Chondrocyte (in vitro differentiated cells): ENCODE results near the gene UBQLN4. TPM values are rescaled to one million over a fixed set of nuclear protein-coding genes. Genes with fewer than 3 reads are reported as not detected.

ENCODE experiments used
- DNase-seq: peaks from one replicate; pipeline ENCODE4 v3.0.0; 2021; ENCODE audit warnings: mixed read lengths, low spot score
- H3K27ac Mint-ChIP-seq: one replicate; pipeline ENCODE4 v1.8.0; 2021; ENCODE audit warnings: mild to moderate bottlenecking, moderate library complexity, mixed read lengths; ENCODE audit not compliant: unreplicated experiment
- H3K27me3 Mint-ChIP-seq: 2 replicates; pipeline ENCODE4 v1.8.0; 2021; ENCODE audit warnings: low read depth, mixed read lengths
- H3K36me3 Mint-ChIP-seq: 2 replicates; pipeline ENCODE4 v1.8.0; 2021; ENCODE audit warnings: low read depth, mixed read lengths
- H3K4me1 Mint-ChIP-seq: 2 replicates; pipeline ENCODE4 v1.8.0; 2021; ENCODE audit warnings: low read depth, mild to moderate bottlenecking, mixed read lengths
- H3K4me3 Mint-ChIP-seq: one replicate; pipeline ENCODE4 v1.8.0; 2021; ENCODE audit warnings: mild to moderate bottlenecking, moderate library complexity, mixed read lengths; ENCODE audit not compliant: unreplicated experiment
- H3K9me3 Mint-ChIP-seq: 2 replicates; pipeline ENCODE4 v1.8.0; 2021; ENCODE audit warnings: low read depth, mixed read lengths
- CTCF ChIP-seq: fragments of 200-600 bp; sonication (generic); IDR thresholded peaks from 2 replicates; pipeline ENCODE4 v1.5.0; 2021; ENCODE audit warnings: antibody characterized with exemption, mild to moderate bottlenecking, moderate library complexity
- total RNA-seq: library from RNA; stranded (reverse); gene quantifications from 3 replicates; pipeline ENCODE4 v1.2.1, GENCODE V29; 2021

Gene UBQLN4
- total RNA-seq, 1 donor from 2014 or later = 30.2 TPM

- peaks cover 24% of the 10 kb centered on the region for H3K4me1 Mint-ChIP-seq
- no peak for TF ChIP-seq CTCF
- peaks cover 7% of the 10 kb centered on the region for H3K36me3 Mint-ChIP-seq
- no peaks in the 10 kb centered on the region for H3K27me3 Mint-ChIP-seq
- no peak for DNase-seq
- no peak overlapping the region for H3K4me3 Mint-ChIP-seq
- H3K9me3 Mint-ChIP-seq = no peaks in the 10 kb centered on the region
- no peak overlapping the region for H3K27ac Mint-ChIP-seq
Observed at GRCh38 chr1:156091610-156092009, 38.0 kb upstream of the UBQLN4 start.

GRCh38 chr1:156090840-156091188, 37.2 kb upstream of the UBQLN4 start:
- Mint-ChIP-seq H3K27ac (peak overlapping the region; percentile 63), H3K4me3 (no peak overlapping the region)

GRCh38 chr1:156090138-156090839, 36.7 kb upstream of the UBQLN4 start:
- no peak for DNase-seq
- Mint-ChIP-seq H3K4me1 (peaks cover 22% of the 10 kb centered on the region), H3K36me3 (peaks cover 7% of the 10 kb centered on the region), H3K27me3 (no peaks in the 10 kb centered on the region), H3K9me3 (no peaks in the 10 kb centered on the region), H3K27ac (peak overlapping the region; percentile 63), H3K4me3 (no peak overlapping the region)
- TF ChIP-seq CTCF = no peak

More at GRCh38 chr1:156090840-156091188, 37.2 kb upstream of the UBQLN4 start:
- DNase-seq = no peak
- peak; percentile 94 for TF ChIP-seq CTCF
- Mint-ChIP-seq H3K27me3 (no peaks in the 10 kb centered on the region), H3K36me3 (peaks cover 7% of the 10 kb centered on the region), H3K9me3 (no peaks in the 10 kb centered on the region), H3K4me1 (peaks cover 24% of the 10 kb centered on the region)

- Mint-ChIP-seq H3K27ac (no peak overlapping the region), H3K4me3 (no peak overlapping the region), H3K9me3 (no peaks in the 10 kb centered on the region), H3K36me3 (peaks cover 7% of the 10 kb centered on the region), H3K4me1 (peaks cover 28% of the 10 kb centered on the region), H3K27me3 (no peaks in the 10 kb centered on the region)
- no peak for DNase-seq
- TF ChIP-seq CTCF = no peak
Observed at GRCh38 chr1:156089704-156090103, 36.1 kb upstream of the UBQLN4 start.

- DNase-seq = no peak
- no peaks in the 10 kb centered on the region for H3K9me3 Mint-ChIP-seq
- H3K27me3 Mint-ChIP-seq = no peaks in the 10 kb centered on the region
- H3K27ac Mint-ChIP-seq = peak overlapping the region; percentile 74
- H3K36me3 Mint-ChIP-seq = no peaks in the 10 kb centered on the region
- no peak for TF ChIP-seq CTCF
- H3K4me3 Mint-ChIP-seq = no peak overlapping the region
- peaks cover 45% of the 10 kb centered on the region for H3K4me1 Mint-ChIP-seq
Observed at GRCh38 chr1:156086256-156086662, 32.7 kb upstream of the UBQLN4 start.
